ENCODE data around the gene RASAL1.

Gene RASAL1

DNA sequence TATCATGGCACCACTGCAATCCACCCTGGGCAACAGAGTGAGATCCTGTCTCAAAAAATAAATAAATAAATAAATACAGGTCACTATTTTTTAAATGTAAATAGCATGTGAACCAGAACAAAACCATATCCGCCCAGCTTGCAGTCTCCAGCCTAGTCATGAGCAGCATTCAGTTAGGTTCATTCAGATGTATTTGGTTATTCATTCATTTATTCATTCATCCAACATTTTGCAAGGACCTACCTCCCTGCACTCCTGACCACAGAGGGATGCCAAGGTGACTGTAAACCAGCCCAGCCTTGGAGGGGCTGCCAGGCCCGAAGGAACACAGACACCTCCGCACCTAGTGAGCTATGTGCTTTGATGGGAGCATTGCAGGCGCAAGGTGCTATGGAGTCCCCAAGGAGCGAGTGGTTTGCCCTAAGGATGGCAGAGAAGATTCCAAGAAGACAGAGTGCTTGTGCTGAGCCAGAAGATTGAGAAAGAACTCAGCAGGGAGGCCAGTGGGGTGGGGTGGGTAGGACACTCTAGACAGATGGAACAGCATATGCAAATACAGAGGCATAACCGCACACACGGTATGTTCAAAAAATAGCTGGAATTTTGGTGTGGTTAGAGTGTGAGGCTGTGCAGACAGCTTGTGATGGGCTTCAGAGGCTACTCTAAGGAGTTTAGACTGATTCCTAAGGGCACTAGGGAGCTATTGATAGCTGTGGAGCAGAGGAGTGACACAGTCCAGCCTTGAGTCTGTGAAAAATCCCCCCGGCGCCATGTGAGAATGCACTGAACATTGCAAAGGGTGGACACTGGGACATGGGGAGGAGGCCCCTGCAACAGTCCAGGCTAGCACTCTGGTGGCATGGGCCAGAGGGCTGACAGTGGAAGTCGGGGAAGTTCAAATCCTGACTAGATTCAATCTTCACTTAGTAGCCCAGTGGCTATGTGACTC lies 67.3 kb downstream of the RASAL1 start:
- DNase-seq (ENCODE audit: insufficient read length, low spot score) (no peak), FAIRE-seq (no peak)
- TF ChIP-seq POLR2A (IDR thresholded peaks at IDR 0.05; ENCODE audit: low read depth, low read length) = no peak

DNA sequence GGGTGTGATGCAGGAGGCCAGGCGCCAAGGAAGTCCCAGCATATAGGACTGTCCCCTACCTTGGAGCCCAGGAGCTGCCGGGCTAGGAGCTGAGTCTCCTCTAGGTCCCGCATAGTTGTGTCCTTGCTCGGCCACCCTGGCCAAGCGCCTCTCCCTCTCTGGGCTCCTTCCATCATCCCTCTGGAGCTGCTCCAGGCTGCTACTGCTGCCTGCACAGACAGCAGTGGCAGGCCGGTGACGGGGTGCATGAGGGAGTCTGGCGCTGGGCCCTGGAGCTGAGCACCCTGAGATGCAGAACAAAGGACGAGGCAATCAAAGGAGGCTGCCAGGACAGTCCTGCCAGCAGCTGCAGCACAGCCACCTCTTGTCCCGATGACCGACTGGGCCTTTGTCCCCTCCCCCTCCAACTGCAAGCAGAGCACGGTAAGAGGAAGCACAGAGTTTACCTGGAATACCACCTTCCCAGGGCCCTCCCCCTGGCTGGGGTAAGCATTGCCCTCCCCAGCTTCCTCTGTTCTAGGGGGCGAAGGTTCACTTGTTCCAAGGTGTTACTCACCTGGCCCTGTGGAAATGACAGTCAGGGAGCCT lies 68.7 kb downstream of the RASAL1 start:
- no peak for DNase-seq (ENCODE audit: insufficient read length, low spot score)
- TF ChIP-seq POLR2A (IDR thresholded peaks at IDR 0.05; ENCODE audit: low read depth, low read length) = no peak
- FAIRE-seq = no peak

DNA sequence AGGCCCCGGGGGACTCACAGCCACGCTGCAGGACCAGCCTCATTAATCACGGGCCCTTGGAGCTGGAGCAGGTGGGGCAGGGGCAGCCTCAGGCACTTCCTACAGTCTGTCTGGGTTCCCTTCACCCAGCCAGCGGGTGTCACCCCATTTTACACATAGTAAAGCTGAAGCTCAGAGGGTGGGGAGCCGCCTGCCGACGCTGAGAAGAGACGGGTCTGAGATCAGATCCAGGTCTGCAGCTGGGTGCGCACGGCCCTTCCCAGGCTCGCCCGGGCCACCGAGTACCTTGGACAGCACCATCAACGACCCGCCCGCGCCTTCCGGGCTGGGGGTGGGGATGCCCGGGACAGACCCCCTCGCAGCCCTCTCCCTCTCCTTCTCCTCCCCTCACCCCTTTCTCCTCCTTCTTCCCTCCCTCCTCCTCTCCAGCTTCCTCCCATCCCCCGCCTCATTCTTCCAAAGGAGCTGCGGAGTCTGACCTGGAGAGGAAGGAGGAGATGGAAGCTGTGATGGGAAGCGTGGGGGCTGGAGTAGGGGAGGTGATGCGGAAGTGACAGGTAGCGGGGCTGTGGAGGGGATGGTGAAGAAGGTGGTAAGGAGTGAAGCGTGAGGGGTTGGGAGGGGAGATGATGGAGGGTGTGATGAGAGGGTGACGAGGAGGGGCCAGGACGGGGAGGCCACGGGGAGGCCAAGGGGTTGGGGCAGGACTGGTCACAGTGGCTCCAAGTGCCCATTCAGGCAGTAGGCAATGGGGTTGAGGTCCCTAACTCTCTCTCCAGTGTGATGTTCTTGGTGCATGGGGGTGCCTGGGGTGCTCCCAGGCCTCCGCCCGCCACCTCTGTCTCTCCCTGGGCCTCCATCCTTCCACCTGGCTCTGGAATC lies 70.2 kb downstream of the RASAL1 start:
- DNase-seq (ENCODE audit: insufficient read length, low spot score) (no peak), FAIRE-seq (no peak)
- no peak for TF ChIP-seq POLR2A (IDR thresholded peaks at IDR 0.05; ENCODE audit: low read depth, low read length)

DNA sequence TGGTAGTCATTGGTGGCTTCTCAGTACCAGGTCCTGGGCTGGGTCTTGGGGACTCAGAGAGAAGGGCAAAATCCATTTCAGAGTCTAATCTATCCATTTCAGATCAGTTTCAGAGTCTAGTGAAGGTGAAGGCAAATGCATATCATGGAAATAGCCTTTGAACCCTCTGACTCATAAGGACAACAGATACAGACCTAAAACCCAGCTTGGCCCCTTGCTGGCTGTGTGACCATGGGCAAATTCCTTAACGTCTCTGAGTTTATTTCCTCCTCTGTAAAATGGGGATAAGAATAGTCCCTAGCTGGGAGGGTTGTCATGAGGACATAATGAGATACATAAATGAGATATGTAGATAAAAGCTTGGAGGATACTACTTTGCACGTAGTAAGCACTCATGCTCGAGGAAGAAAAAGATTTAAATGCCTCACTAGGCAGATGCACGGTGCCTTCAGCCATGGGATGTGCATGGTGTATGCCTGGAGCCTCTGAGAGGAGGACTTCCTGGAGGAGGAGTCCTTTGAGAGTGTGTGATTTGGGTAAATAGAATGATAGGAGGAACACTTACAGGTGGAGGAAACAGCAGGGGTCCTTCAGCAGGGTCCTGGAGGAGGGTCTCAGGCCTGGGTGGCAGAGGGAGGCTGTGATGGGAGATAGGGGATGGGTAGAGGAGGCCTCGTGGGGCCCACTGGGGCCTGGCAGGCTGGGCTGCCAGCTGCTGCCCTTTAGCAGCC lies 71.0 kb downstream of the RASAL1 start:
- TF ChIP-seq POLR2A (IDR thresholded peaks at IDR 0.05; ENCODE audit: low read depth, low read length) = no peak
- FAIRE-seq = no peak

DNA sequence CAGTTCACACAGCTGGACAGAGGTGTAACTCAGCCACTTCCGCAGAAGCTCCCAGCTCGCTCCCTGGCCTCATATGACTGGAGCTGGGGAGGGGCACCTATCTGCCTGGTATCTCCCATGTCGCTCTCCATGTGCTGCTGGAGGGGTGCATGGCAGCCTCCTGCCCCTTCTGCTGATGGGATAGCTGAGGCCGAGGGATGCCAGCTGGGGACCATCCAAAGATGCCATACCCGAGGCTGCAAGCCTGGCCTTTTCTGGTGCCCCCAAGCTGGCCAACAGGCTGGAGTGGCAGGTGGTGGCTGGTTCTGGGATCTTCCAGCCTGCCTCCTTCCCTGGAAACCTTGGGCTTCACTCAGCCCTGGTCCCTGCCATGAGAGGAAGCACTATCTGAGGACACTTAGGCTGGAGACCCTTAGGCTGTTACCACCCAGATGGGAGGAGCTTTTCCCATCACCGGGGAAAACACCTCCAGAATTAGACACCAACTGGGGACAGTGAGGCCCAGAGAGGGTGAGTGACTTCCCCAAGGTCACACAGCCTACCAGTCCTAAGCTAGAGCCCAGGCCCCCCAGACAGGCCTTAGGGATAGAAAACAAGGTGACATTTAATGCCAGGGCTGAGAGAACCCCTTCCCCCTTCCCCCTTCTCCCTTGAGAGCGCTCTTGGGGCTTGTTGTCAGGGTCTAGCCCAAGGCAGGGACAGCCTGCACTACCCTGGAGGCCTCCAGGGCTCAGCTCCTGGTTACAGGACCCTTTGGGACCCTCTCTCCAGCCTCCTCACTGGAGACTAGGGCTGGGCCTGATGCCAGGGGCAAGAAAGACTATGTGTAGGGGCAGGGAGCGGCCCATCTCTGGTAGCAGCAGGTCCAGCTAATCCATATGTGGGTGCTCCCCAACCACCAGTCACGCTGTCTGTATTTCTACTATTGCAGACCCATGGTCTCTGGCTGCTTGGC lies 71.9 kb downstream of the RASAL1 start:
- FAIRE-seq = no peak

More for the DNA sequence above, 71.0 kb downstream of the RASAL1 start:
- no peak for DNase-seq (ENCODE audit: insufficient read length, low spot score)

DNA sequence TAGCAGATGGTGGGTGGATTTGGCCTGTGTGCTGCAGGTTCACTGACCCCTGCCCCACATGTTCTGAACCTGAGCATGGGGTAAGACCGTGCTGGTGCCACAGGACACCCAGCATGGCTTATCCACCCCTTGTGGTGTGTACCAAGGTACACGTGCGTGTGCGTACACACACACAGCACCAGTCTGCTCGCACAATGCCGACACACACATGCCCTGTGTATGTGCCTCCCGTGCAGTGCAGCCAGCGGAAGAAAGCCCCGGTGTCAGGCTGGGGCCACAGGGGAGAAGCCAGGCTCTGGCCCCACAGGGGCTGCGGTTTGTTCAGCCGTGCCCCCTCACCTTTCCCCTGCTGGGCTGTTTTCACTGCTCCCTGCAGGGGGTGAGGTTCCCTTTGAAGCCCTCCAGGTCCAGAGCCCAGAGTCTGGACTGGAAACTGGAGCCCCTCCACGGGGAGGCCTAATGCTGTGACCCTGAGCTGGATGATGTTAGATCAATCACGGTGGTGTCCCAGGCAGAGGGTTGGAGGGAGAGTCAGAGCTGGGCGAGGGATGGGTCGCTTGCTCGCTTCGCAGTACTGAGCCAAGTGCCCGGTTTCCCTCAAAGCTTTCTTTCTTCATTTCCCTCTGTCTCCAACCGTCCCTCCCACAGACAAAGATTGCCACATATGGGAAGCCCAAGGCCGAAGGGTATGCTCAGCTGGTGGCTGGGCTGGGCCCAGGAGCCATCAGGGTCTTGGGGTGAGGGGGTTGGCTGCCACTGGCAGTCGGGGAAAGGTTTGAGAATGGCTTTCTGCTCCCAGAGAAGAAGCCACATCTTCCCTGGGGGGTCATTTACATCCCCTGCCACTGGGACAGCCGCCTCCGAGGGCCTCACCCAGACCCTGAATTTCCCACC lies 72.8 kb downstream of the RASAL1 start:
- FAIRE-seq = no peak
- TF ChIP-seq POLR2A (IDR thresholded peaks at IDR 0.05; ENCODE audit: low read depth, low read length) = no peak
- no peak for DNase-seq (ENCODE audit: insufficient read length, low spot score)

More for the DNA sequence above, 71.9 kb downstream of the RASAL1 start:
- no peak for DNase-seq (ENCODE audit: insufficient read length, low spot score)
- TF ChIP-seq POLR2A (IDR thresholded peaks at IDR 0.05; ENCODE audit: low read depth, low read length) = no peak

DNA sequence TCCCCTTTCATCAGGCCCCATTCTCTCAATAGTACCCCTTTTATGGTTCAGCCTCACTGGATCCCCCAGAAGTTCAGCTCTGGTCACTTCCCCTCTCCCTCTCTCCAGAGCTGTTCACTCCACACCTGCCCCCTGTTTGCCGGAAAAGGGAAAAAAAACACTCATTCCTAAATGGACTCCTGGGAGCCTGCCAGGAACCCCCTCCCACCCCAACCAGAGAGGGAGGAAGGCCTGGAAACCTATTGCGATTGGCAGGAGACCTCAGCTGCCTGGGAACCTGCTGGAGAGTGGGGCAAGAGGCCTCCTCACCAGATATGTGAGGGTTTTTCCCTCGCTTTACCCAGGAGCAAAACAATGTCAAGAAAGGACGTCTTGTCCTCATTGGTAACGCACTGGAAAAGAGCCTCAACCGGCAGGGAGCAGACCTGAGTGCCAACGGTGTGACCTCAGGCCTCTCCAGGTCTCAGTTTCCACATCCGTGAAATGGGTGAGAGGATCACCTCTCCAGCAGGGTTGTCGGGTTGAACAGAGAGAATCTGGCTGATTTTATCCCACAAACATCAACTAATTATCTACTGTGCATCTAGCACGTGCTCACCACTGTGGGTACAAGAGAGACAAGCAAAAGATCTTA lies 74.4 kb downstream of the RASAL1 start:
- TF ChIP-seq POLR2A (IDR thresholded peaks at IDR 0.05; ENCODE audit: low read depth, low read length) = no peak
- DNase-seq (ENCODE audit: insufficient read length, low spot score) (no peak), FAIRE-seq (no peak)

DNA sequence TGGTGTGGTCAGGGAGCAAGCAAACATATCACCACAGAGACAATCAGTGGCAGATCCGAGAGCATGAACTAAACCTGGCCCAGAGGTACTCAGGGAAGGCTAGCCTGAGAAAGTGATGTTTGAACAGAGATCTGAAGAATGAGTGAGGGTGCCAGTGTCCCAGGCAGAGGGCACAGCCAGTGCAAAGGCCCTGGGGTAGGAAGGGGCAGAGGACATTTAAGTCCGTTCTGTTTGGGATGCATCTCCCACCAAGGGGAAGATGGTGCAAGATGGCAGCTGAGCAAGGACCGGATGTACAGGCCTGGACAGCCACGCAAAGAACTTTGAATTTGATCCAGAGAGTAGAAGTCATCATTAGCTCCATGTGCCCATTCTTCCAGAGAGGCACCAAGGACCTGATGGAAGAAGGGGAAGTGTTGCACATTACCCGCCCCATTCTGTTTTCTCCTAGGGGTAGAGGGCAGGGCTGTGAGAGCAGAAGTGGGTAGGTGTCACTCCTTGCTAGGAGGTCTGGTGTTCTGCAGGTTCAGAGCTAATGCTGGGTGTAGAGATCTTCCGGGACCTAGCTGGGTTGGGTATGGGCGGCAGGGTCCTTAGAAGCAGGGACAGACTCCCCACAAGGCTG lies 75.1 kb downstream of the RASAL1 start:
- TF ChIP-seq POLR2A (IDR thresholded peaks at IDR 0.05; ENCODE audit: low read depth, low read length) = no peak
- no peak for DNase-seq (ENCODE audit: insufficient read length, low spot score)
- no peak for FAIRE-seq

DNA sequence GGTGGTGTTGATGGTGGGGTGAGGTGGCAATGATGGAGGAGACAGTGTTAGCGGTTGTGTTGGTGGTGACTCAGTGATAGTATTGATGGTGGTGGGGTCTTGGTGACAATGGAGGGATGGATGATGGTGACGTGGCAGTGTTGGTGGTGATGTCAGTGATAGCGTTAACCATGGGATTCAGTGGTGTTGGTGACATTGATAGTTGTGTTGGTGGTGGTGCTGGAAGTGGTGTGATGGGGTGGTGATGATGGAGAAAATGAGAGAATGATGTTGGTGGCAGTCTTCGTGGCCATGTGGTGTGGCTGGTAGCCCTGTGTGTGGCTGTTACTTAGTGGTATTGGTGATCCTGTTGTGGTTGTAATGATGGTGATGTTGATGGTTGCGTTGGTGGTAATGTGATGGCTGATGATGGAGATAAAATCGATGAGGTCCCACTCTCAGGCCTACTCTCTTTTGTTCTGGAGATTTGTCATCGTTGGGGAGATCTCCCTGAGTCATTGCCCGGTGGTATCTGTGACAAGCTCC lies 76.4 kb downstream of the RASAL1 start:
- no peak for FAIRE-seq

DNA sequence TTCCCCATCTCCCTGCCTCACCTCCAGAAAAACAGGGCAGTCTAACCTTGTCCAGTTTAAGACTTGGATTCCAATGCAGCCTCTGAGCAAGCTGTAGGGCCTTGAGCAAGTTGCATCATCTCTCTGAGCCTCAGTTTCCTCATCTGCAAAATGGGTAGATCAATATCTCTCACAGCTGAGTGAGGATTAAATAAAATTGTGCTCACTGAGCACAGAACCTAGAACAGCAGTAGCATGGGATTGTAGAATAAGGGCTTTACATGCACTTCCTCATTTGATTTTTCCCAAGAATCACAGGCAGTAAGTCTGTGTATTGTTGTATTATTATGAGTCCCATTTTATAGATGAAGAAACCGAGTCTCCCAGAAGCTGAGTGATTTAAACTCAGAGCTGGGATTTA lies 77.0 kb downstream of the RASAL1 start:
- FAIRE-seq = no peak
- TF ChIP-seq POLR2A (IDR thresholded peaks at IDR 0.05; ENCODE audit: low read depth, low read length) = no peak
- no peak for DNase-seq (ENCODE audit: insufficient read length, low spot score)

More for the DNA sequence above, 76.4 kb downstream of the RASAL1 start:
- no peak for DNase-seq (ENCODE audit: insufficient read length, low spot score)
- TF ChIP-seq POLR2A (IDR thresholded peaks at IDR 0.05; ENCODE audit: low read depth, low read length) = no peak
